ENCODE results near the gene ENPEP. TPM values are rescaled to one million over a fixed set of nuclear protein-coding genes. Genes with fewer than 3 reads are reported as not detected.
A peak's percentile ranks its signal among the peaks of the same experiment; 100 is the strongest.

ENPEP gene
- total and polyA plus RNA-seq, 2 of the 13 experiments (the other 11 are each of a cell fraction or from before 2014, with no cell fraction given) = not detected

DNA sequence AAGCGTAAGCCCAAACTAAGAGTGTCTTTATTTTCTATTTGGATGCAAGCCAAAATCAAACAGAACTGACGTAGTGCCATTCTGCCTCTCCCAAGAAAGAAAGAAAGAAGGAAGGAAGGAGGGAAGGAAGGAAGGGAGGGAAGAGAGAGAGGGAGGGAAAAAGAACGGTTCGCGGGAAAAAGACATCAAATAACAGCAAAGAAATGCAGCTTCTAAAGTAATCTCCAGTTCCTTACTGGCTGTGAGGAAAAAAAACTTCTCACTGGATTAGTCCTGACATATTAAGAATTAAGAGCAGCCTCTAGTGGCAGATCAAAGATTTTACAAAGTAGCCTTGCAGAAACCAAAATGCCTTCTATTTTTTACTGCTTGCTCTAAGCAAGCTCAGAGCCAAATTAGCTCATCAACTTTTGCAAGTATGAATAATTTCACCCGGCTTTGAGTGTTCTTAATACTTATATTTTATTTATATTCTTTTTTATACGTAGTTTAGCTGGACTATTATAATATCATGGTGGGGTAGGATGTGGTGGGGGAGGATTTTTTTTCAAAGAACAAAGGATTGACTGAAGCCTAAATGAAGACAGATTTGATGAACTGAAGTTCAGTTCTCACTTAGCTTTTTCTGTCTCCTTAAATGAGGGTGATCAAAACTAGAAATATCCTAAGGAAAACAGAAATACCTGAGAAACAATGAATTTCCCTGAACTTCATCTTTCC, 110.3 kb downstream of the ENPEP start:
- Histone ChIP-seq H3K9me3 (ENCODE audit: low read length) (no peaks in the 10 kb centered on the region), H2AFZ (ENCODE audit: low read length) (no peak overlapping the region), H3K9ac (ENCODE audit: insufficient read depth, low read depth, low read length) (no peak overlapping the region), H3K4me1 (ENCODE audit: insufficient read depth, low read length) (no peaks in the 10 kb centered on the region), H3K79me2 (ENCODE audit: insufficient read depth, low read length) (no peaks in the 10 kb centered on the region), H3K36me3 (replicated peaks in 1 of 2; ENCODE audit: control insufficient read depth in 1 of 2, insufficient read depth in 2 of 2, low read length in 2 of 2) (no peaks in the 10 kb centered on the region), H4K20me1 (ENCODE audit: insufficient read depth, low read length) (no peaks in the 10 kb centered on the region), H3K27ac (ENCODE audit: extremely low read length, insufficient read depth, low read length) (no peak overlapping the region), H3K4me2 (ENCODE audit: low read depth, low read length) (no peak overlapping the region), H3K4me3 (replicated peaks in 1 of 3; ENCODE audit: insufficient read depth in 1 of 3, low read depth in 2 of 3, low read length in 3 of 3) (no peak overlapping the region), H3K27me3 (ENCODE audit: control insufficient read depth in 1 of 2, insufficient read depth in 2 of 2, low read length in 2 of 2) (no peaks in the 10 kb centered on the region; a peak in 1 of 5 replicates)
- no TSS peak for BruUV-seq (replicated peaks)
- intact Hi-C loops (cut with micrococcal nuclease; ENCODE audit: unreplicated experiment) = no loop called here
- FAIRE-seq (no peak), ATAC-seq (no peak), DNase-seq (ENCODE audit: low spot score) (no peak)
- ChIA-PET POLR2A (no interaction called here), CTCF (ENCODE audit: low intra/inter-chr PET ratio, low total read pairs) (no interaction called here)
- 42% methylated on average over 7 of the region's 7 CpGs for WGBS (ENCODE audit: low lambda C conversion rate)
- TF ChIP-seq, protein P1, sequence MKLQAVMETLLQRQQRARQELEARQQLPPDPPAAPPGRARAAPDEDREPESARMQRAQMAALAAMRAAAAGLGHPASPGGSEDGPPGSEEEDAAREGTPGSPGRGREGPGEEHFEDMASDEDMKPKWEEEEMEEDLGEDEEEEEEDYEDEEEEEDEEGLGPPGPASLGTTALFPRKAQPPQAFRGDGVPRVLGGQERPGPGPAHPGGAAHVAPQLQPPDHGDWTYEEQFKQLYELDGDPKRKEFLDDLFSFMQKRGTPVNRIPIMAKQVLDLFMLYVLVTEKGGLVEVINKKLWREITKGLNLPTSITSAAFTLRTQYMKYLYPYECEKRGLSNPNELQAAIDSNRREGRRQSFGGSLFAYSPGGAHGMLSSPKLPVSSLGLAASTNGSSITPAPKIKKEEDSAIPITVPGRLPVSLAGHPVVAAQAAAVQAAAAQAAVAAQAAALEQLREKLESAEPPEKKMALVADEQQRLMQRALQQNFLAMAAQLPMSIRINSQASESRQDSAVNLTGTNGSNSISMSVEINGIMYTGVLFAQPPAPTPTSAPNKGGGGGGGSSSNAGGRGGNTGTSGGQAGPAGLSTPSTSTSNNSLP (IDR thresholded peaks at IDR 0.05; ENCODE audit: low read depth, low read length) = peak; percentile 64
- TF ChIP-seq FOXA3 (CRISPR knock-in tag; IDR thresholded peaks at IDR 0.05) (no peak), KDM5A (IDR thresholded peaks at IDR 0.05; ENCODE audit: borderline replicate concordance, low read length) (no peak), ZHX1 (CRISPR knock-in tag; IDR thresholded peaks at IDR 0.05; ENCODE audit: low read depth) (no peak), SRSF4 (IDR thresholded peaks at IDR 0.05; ENCODE audit: low read depth, low read length, poor library complexity, severe bottlenecking) (no peak)
- TF ChIP-seq, protein P2, sequence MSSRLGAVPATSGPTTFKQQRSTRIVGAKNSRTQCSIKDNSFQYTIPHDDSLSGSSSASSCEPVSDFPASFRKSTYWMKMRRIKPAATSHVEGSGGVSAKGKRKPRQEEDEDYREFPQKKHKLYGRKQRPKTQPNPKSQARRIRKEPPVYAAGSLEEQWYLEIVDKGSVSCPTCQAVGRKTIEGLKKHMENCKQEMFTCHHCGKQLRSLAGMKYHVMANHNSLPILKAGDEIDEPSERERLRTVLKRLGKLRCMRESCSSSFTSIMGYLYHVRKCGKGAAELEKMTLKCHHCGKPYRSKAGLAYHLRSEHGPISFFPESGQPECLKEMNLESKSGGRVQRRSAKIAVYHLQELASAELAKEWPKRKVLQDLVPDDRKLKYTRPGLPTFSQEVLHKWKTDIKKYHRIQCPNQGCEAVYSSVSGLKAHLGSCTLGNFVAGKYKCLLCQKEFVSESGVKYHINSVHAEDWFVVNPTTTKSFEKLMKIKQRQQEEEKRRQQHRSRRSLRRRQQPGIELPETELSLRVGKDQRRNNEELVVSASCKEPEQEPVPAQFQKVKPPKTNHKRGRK (CRISPR knock-in tag; IDR thresholded peaks at IDR 0.05) = no peak
- in situ Hi-C loops (cut with HindIII; ENCODE audit: extremely low pct_ligation_motif_present, low pct_unique_long_range_greater_than_20kb) = no loop called here

Measured in HepG2 (cell line).